ENCODE results near the gene SRL.

Gene SRL

GRCh38 chr16:4147236-4147635 is 94.6 kb downstream of the SRL start:
- Histone ChIP-seq H3K27ac (replicated peaks) (no peak overlapping the region), H3K4me3 (replicated peaks; ENCODE audit: insufficient read depth, low read length) (no peak overlapping the region), H3K27me3 (ENCODE audit: insufficient read depth, poor library complexity, severe bottlenecking) (no peaks in the 10 kb centered on the region)
- TF ChIP-seq CTCF (IDR thresholded peaks at IDR 0.05; ENCODE audit: insufficient read depth, low read length) (no peak), REST (IDR thresholded peaks at IDR 0.05; ENCODE audit: insufficient replicate concordance, low read depth) (no peak), SPI1 (IDR thresholded peaks at IDR 0.05; ENCODE audit: borderline replicate concordance, low read depth) (no peak), GABPA (IDR thresholded peaks at IDR 0.05; ENCODE audit: low read depth) (no peak), POLR2AphosphoS5 (IDR thresholded peaks at IDR 0.05; ENCODE audit: low read depth) (no peak)
- DNase-seq (ENCODE audit: low read depth in 1 of 2, low spot score in 1 of 2): no peak

- no peak for TF ChIP-seq CTCF (IDR thresholded peaks at IDR 0.05; ENCODE audit: insufficient read depth, low read length)
- no peak for TF ChIP-seq GABPA (IDR thresholded peaks at IDR 0.05; ENCODE audit: low read depth)
- TF ChIP-seq POLR2AphosphoS5 (IDR thresholded peaks at IDR 0.05; ENCODE audit: low read depth): no peak
- TF ChIP-seq REST (IDR thresholded peaks at IDR 0.05; ENCODE audit: insufficient replicate concordance, low read depth): no peak
- no peak for TF ChIP-seq SPI1 (IDR thresholded peaks at IDR 0.05; ENCODE audit: borderline replicate concordance, low read depth)
These were observed 99.6 kb downstream of the SRL start for GRCh38 chr16:4142268-4142667.

GRCh38 chr16:4141604-4142003 is 100.3 kb downstream of the SRL start:
- no peak overlapping the region for H3K4me3 ChIP-seq (replicated peaks; ENCODE audit: insufficient read depth, low read length)
- no peaks in the 10 kb centered on the region for H3K27me3 ChIP-seq (ENCODE audit: insufficient read depth, poor library complexity, severe bottlenecking)
- TF ChIP-seq GABPA (IDR thresholded peaks at IDR 0.05; ENCODE audit: low read depth): no peak
- TF ChIP-seq SPI1 (IDR thresholded peaks at IDR 0.05; ENCODE audit: borderline replicate concordance, low read depth): no peak
- no peak for TF ChIP-seq POLR2AphosphoS5 (IDR thresholded peaks at IDR 0.05; ENCODE audit: low read depth)
- TF ChIP-seq REST (IDR thresholded peaks at IDR 0.05; ENCODE audit: insufficient replicate concordance, low read depth): no peak
- no peak for TF ChIP-seq CTCF (IDR thresholded peaks at IDR 0.05; ENCODE audit: insufficient read depth, low read length)
- H3K27ac ChIP-seq (replicated peaks): no peak overlapping the region
- no peak for DNase-seq (ENCODE audit: low read depth in 1 of 2, low spot score in 1 of 2)

More at GRCh38 chr16:4142268-4142667, 99.6 kb downstream of the SRL start:
- no peak overlapping the region for H3K27ac ChIP-seq (replicated peaks)
- H3K27me3 ChIP-seq (ENCODE audit: insufficient read depth, poor library complexity, severe bottlenecking): no peaks in the 10 kb centered on the region
- no peak for DNase-seq (ENCODE audit: low read depth in 1 of 2, low spot score in 1 of 2)
- H3K4me3 ChIP-seq (replicated peaks; ENCODE audit: insufficient read depth, low read length): no peak overlapping the region
